SU-DHL-6 (cell line): ENCODE results near the gene SERPINA10.
"Not testable (repeated sequence)": the region's sequence is repeated elsewhere in the genome, so short reads cannot be mapped to it uniquely, and the experiment has no call there.

Experiments
- H2AFZ ChIP-seq: fragments of 200-600 bp; sonication (generic); 2 replicates; pipeline ENCODE4 v1.6.1; 2014; ENCODE audit warnings: low read depth, mild to moderate bottlenecking, moderate library complexity, mixed read lengths, antibody characterized with exemption, low read length; ENCODE audit not compliant: severe bottlenecking
- H3F3A ChIP-seq: fragments of 200-600 bp; shearing (Covaris generic); 2 replicates; pipeline ENCODE4 v1.6.0; 2016; ENCODE audit warnings: antibody characterized with exemption, mild to moderate bottlenecking; ENCODE audit not compliant: insufficient read depth
- H3K27ac ChIP-seq: fragments of 200-600 bp; sonication (generic); 2 replicates; pipeline ENCODE4 v1.5.1; 2016; ENCODE audit warnings: low read depth, mild to moderate bottlenecking, low read length, moderate library complexity, mixed read lengths
- H3K27me3 ChIP-seq: fragments of 200-600 bp; sonication (generic), shearing (Covaris generic); 2 replicates; pipeline ENCODE4 v1.6.0; 2014; ENCODE audit warnings: mild to moderate bottlenecking, low read length
- H3K36me3 ChIP-seq: fragments of 200-600 bp; sonication (generic); 2 replicates; pipeline ENCODE4 v1.6.1; 2014; ENCODE audit warnings: mild to moderate bottlenecking, low read length, mixed read lengths
- H3K4me2 ChIP-seq: fragments of 300-600, 200-600 bp; shearing (Covaris generic), sonication (generic); 2 replicates; pipeline ENCODE4 v1.6.0; 2014; ENCODE audit warnings: low read length, low read depth, mild to moderate bottlenecking; ENCODE audit not compliant: poor library complexity, severe bottlenecking
- H3K4me3 ChIP-seq: fragments of 200-600 bp; sonication (generic); 2 replicates; pipeline ENCODE4 v1.5.1; 2014; ENCODE audit warnings: antibody characterized with exemption, low read length, mild to moderate bottlenecking, mixed read lengths; ENCODE audit not compliant: insufficient read depth, poor library complexity, severe bottlenecking
- H3K79me2 ChIP-seq: fragments of 200-600 bp; sonication (generic); 2 replicates; pipeline ENCODE4 v1.6.1; 2014; ENCODE audit warnings: mild to moderate bottlenecking, low read length, moderate library complexity; ENCODE audit not compliant: insufficient read depth
- H3K9ac ChIP-seq: fragments of 200-600 bp; sonication (generic); 2 replicates; pipeline ENCODE4 v1.7.0; 2014; ENCODE audit warnings: mild to moderate bottlenecking, low read length
- H3K9me2 ChIP-seq: fragments of 200-600 bp; sonication (generic); replicated peaks from 2 replicates; pipeline ENCODE4 v1.6.1; 2014; ENCODE audit warnings: low read length; ENCODE audit not compliant: insufficient read depth
- H3K9me3 ChIP-seq: fragments of 200-600 bp; sonication (generic); 2 replicates; pipeline ENCODE4 v1.6.1; 2014; ENCODE audit warnings: low read length, mixed read lengths; ENCODE audit not compliant: insufficient read depth
- H4K20me1 ChIP-seq: fragments of 200-600 bp; sonication (generic); 2 replicates; pipeline ENCODE4 v1.6.1; 2014; ENCODE audit warnings: low read depth, mild to moderate bottlenecking, antibody characterized with exemption, low read length, moderate library complexity, mixed read lengths
- EZH2phosphoT487 ChIP-seq: fragments of 200-600 bp; sonication (generic), shearing (Covaris generic); conservative IDR thresholded peaks from 2 replicates; pipeline ENCODE4 v1.6.1; 2018; ENCODE audit warnings: mild to moderate bottlenecking, antibody characterized with exemption, low read length, moderate library complexity, mixed read lengths
- TF ChIP-seq, protein P1 (sequence below): fragments of 200-600 bp; sonication (generic); IDR thresholded peaks from one replicate; pipeline ENCODE4 v1.5.1; 2017; ENCODE audit warnings: antibody characterized with exemption, mild to moderate bottlenecking, low read length, moderate library complexity; ENCODE audit not compliant: insufficient read depth, poor library complexity, severe bottlenecking

SERPINA10 gene

DNA sequence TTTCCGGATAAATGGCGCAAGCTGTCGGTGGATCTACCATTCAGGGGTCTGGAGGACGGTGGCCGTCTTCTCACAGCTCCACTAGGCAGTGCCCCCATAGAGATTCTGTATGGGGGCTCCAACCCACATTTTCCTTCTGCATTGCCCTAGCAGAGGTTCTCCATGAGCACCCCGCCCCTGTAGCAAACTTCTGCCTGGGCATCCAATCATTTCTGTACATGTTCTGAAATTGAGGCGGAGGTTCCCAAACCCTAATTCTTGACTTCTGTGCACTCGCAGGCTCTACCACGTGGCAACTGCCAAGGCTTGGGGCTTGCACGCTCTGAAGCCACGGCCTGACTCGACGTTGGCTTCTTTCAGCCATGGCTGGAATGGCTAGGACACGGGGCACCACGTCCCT is 5.1 kb upstream of the SERPINA10 start:
- H3K27me3 ChIP-seq, result no peaks in the 10 kb centered on the region
- no peaks in the 10 kb centered on the region for H3K36me3 ChIP-seq
- no peak overlapping the region for H3K4me2 ChIP-seq
- H3K79me2 ChIP-seq, result no peaks in the 10 kb centered on the region
- no peak overlapping the region for H3K4me3 ChIP-seq
- H3K9ac ChIP-seq, result no peak overlapping the region
- no peak overlapping the region for H3K27ac ChIP-seq
- TF ChIP-seq EZH2phosphoT487, result no peak
- TF ChIP-seq, protein P1, sequence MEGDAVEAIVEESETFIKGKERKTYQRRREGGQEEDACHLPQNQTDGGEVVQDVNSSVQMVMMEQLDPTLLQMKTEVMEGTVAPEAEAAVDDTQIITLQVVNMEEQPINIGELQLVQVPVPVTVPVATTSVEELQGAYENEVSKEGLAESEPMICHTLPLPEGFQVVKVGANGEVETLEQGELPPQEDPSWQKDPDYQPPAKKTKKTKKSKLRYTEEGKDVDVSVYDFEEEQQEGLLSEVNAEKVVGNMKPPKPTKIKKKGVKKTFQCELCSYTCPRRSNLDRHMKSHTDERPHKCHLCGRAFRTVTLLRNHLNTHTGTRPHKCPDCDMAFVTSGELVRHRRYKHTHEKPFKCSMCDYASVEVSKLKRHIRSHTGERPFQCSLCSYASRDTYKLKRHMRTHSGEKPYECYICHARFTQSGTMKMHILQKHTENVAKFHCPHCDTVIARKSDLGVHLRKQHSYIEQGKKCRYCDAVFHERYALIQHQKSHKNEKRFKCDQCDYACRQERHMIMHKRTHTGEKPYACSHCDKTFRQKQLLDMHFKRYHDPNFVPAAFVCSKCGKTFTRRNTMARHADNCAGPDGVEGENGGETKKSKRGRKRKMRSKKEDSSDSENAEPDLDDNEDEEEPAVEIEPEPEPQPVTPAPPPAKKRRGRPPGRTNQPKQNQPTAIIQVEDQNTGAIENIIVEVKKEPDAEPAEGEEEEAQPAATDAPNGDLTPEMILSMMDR, result no peak
- no peaks in the 10 kb centered on the region for H3F3A ChIP-seq
- no peaks in the 10 kb centered on the region for H4K20me1 ChIP-seq
- no peaks in the 10 kb centered on the region for H3K9me2 ChIP-seq
- H3K9me3 ChIP-seq, result no peaks in the 10 kb centered on the region
- no peak overlapping the region for H2AFZ ChIP-seq

DNA sequence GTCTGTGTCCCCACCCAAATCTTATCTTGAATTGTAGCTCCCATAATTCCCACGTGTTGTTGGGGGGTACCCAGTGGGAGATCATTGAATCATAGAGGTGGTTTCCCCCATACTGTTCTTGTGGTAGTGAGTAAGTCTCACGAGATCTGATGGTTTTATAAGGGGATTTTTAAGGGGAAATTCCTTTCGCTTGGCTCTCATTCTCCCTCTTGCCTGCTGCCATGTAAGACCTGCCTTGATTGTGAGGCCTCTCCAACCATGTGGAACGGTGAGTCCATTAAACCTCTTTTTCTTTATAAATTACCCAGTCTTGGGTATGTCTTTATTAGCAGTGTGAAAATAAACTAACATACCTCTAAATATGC is 3.1 kb upstream of the SERPINA10 start:
- not testable (repeated sequence) for H3K9me2 ChIP-seq, H2AFZ ChIP-seq, H3F3A ChIP-seq, H3K4me2 ChIP-seq, H3K9ac ChIP-seq, H4K20me1 ChIP-seq, H3K27ac ChIP-seq, H3K79me2 ChIP-seq, H3K36me3 ChIP-seq, H3K9me3 ChIP-seq, H3K4me3 ChIP-seq, H3K27me3 ChIP-seq

DNA sequence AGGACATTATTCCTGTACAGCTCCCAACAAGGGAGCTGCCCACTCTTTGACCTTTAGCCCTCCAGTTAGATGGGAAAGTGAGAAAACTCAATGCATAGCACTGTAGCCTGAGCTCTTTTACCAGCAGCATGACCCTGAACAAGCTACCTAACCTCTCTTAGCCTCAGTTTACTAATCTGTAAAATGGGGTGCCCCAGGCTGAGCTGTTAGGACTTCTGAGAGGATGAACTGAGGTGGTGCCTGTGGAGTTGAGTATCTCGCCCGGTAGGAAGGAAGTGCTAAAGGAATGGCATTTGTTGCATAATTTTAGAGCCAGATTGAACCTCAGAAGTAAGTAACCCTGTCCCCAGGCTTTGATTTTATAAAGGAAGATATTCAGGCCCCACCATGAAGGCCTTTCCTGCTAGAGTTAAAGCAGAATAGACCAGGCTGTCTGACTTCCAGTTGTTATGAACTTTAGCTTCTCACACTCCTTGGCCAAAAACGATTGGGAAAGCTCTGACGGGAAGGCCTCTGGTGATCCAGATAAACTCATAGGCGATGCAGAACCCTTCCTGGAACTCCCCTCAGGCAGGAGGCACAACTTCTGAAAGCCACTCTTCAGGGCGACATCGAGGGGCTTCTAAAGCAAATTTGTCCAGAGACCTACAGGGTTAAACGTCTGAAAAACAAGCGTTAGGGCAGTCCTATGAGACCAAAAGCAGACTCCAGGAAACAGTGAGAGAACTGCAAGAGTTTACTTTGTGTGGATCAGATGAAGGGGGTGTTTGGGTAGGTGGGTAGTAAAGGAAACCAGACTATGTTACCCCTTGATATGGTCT is 2.5 kb upstream of the SERPINA10 start:
- H3K27ac ChIP-seq, result no peak overlapping the region
- H3K9me3 ChIP-seq, result no peaks in the 10 kb centered on the region
- H3F3A ChIP-seq, result no peaks in the 10 kb centered on the region
- no peaks in the 10 kb centered on the region for H3K9me2 ChIP-seq
- no peaks in the 10 kb centered on the region for H3K36me3 ChIP-seq
- no peaks in the 10 kb centered on the region for H3K79me2 ChIP-seq
- H2AFZ ChIP-seq, result no peak overlapping the region
- no peaks in the 10 kb centered on the region for H4K20me1 ChIP-seq
- H3K4me3 ChIP-seq, result no peak overlapping the region
- H3K27me3 ChIP-seq, result no peaks in the 10 kb centered on the region
- H3K9ac ChIP-seq, result no peak overlapping the region
- no peak overlapping the region for H3K4me2 ChIP-seq
- no peak for TF ChIP-seq EZH2phosphoT487
- TF ChIP-seq, protein P1, result no peak

DNA sequence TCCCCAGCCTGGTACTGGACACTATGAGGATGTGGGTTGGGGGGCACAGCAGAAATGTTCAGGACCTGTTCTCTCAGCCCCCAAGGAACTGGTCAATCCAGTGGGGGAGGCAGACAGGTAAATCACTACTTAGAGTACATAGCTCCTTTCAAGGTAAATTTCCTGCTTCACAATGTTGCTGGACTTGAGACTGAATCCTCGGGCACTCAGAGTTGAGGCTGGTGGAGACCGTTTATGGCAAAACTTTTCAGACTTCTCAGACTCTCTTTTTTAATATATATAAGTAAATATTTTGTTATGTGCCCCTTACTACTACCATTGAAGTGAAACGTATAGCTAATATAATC is 483 bp upstream of the SERPINA10 start:
- Histone ChIP-seq H2AFZ (no peak overlapping the region), H3K27ac (no peak overlapping the region), H3K36me3 (no peaks in the 10 kb centered on the region), H3K4me3 (no peak overlapping the region), H3K9ac (no peak overlapping the region), H3K79me2 (no peaks in the 10 kb centered on the region), H3F3A (no peaks in the 10 kb centered on the region), H3K27me3 (no peaks in the 10 kb centered on the region), H3K9me2 (no peaks in the 10 kb centered on the region), H3K9me3 (no peaks in the 10 kb centered on the region), H4K20me1 (no peaks in the 10 kb centered on the region), H3K4me2 (no peak overlapping the region)
- TF ChIP-seq, protein P1, result no peak
- no peak for TF ChIP-seq EZH2phosphoT487
